ENCODE measurements around the gene MGRN1. TPM values are rescaled to one million over a fixed set of nuclear protein-coding genes. Genes with fewer than 3 reads are reported as not detected.

The MGRN1 gene
- total RNA-seq, 3 donors from 2014 or later (not counting 1 experiment from before 2014, with no cell fraction given) = 102 to 106 (median 105) TPM

DNA sequence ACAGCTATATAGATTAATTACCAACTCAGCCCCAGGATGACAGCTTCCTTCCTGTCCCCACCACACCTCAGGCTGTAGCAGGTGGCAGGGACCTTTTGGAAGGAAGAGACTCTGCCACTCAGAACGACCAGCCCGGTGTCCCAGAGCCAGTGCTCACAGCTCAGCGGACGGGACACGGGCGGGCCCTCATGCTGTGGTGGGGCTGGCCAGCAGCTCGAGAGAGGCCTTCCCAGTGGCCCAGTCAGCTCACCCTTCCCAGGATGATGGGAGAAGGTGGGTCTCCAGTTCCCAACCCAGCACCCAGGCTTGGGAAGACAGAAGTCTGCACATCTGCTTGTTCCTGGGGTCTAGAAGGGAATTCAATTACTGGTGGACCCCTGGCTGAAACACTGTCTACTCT is 79.3 kb downstream of the MGRN1 start:
- 56% methylated on average over 7 of the region's 7 CpGs for WGBS (ENCODE audit: insufficient coverage)
- Histone ChIP-seq H3K27me3 (ENCODE audit: control insufficient read depth, insufficient read depth, low read length) (no peaks in the 10 kb centered on the region), H3K4me3 (ENCODE audit: low read length) (no peak overlapping the region), H3K4me1 (ENCODE audit: control insufficient read depth, insufficient read depth, low read length) (peaks cover 14% of the 10 kb centered on the region), H3K36me3 (ENCODE audit: control insufficient read depth, insufficient read depth, low read length) (peaks cover 30% of the 10 kb centered on the region), H3K27ac (ENCODE audit: low read length) (no peak overlapping the region), H3K9me3 (ENCODE audit: control insufficient read depth, insufficient read depth, low read length) (no peaks in the 10 kb centered on the region)
- Mint-ChIP-seq H3K4me3 (no peak overlapping the region), H3K36me3 (peaks cover 7% of the 10 kb centered on the region), H3K9me3 (no peaks in the 10 kb centered on the region), H3K27ac (no peak overlapping the region), H3K27me3 (ENCODE audit: low read depth in 2 of 2) (no peaks in the 10 kb centered on the region), H3K4me1 (peaks cover 0 to 4% of the 10 kb centered on the region in 2 donors)
- intact Hi-C loops (cut with micrococcal nuclease) = no loop called here
- DNase-seq (no peak), ATAC-seq (no peak)
- TF ChIP-seq, protein P1, sequence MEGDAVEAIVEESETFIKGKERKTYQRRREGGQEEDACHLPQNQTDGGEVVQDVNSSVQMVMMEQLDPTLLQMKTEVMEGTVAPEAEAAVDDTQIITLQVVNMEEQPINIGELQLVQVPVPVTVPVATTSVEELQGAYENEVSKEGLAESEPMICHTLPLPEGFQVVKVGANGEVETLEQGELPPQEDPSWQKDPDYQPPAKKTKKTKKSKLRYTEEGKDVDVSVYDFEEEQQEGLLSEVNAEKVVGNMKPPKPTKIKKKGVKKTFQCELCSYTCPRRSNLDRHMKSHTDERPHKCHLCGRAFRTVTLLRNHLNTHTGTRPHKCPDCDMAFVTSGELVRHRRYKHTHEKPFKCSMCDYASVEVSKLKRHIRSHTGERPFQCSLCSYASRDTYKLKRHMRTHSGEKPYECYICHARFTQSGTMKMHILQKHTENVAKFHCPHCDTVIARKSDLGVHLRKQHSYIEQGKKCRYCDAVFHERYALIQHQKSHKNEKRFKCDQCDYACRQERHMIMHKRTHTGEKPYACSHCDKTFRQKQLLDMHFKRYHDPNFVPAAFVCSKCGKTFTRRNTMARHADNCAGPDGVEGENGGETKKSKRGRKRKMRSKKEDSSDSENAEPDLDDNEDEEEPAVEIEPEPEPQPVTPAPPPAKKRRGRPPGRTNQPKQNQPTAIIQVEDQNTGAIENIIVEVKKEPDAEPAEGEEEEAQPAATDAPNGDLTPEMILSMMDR (IDR thresholded peaks at IDR 0.05) = no peak

DNA sequence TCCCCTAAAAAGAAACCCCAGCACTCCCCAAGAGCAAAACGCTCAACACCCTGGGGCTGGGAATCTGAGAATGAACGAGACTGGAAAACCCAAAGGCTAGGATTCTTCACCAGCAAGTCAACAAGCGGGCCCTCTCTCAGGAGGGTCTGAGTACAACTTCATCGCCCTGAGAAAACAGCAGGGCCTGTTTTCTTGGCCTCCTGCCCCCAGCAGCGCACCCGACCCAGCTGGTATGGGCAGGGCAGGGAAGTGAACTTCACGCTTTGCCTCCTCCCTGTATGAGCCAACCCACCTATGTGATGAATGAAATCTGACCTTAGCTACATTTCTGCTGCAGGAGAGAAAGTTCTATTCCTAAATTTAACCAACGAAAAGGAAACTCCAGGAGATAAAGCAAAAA is 79.9 kb downstream of the MGRN1 start:
- H3K4me1 ChIP-seq (ENCODE audit: control insufficient read depth, insufficient read depth, low read length) = peaks cover 14% of the 10 kb centered on the region
- H3K27ac Mint-ChIP-seq = no peak overlapping the region
- no peaks in the 10 kb centered on the region for H3K9me3 ChIP-seq (ENCODE audit: control insufficient read depth, insufficient read depth, low read length)
- intact Hi-C loops (cut with micrococcal nuclease) = no loop called here
- no peaks in the 10 kb centered on the region for H3K9me3 Mint-ChIP-seq
- H3K36me3 Mint-ChIP-seq = peaks cover 7% of the 10 kb centered on the region
- no peak overlapping the region for H3K4me3 ChIP-seq (ENCODE audit: low read length)
- H3K27me3 Mint-ChIP-seq (ENCODE audit: low read depth in 2 of 2) = no peaks in the 10 kb centered on the region
- WGBS (ENCODE audit: insufficient coverage) = 91% methylated on average over 8 of the region's 8 CpGs
- peaks cover 0 to 4% of the 10 kb centered on the region in 2 donors for H3K4me1 Mint-ChIP-seq
- peaks cover 24% of the 10 kb centered on the region for H3K36me3 ChIP-seq (ENCODE audit: control insufficient read depth, insufficient read depth, low read length)
- no peak overlapping the region for H3K4me3 Mint-ChIP-seq
- TF ChIP-seq, protein P1 (IDR thresholded peaks at IDR 0.05) = no peak
- no peaks in the 10 kb centered on the region for H3K27me3 ChIP-seq (ENCODE audit: control insufficient read depth, insufficient read depth, low read length)
- no peak overlapping the region for H3K27ac ChIP-seq (ENCODE audit: low read length)
- DNase-seq (no peak), ATAC-seq (no peak)

DNA sequence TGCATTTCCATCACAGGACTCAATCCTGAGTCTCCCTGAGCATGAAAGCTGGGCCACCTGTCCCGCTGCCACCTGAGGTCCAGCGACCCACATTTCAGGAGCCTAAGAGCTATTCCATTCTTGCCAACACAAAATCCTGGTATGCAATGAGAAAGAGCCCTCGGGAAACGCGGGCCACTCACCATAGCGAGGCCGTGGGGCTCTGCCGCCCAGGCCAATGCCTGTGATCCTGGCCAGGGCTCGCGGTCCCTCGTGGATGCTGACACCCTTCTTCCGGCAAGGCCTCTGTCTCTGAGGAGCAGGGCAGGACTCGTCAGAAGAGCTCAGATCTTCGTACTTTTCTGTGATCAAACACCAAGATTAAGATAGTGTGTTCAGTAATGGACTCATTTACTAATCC is 80.3 kb downstream of the MGRN1 start:
- no peaks in the 10 kb centered on the region for H3K27me3 Mint-ChIP-seq (ENCODE audit: low read depth in 2 of 2)
- no peaks in the 10 kb centered on the region for H3K9me3 Mint-ChIP-seq
- intact Hi-C loops (cut with micrococcal nuclease) = no loop called here
- TF ChIP-seq, protein P1 (IDR thresholded peaks at IDR 0.05) = no peak
- no peak overlapping the region for H3K4me3 Mint-ChIP-seq
- no peak overlapping the region for H3K4me3 ChIP-seq (ENCODE audit: low read length)
- peaks cover 25% of the 10 kb centered on the region for H3K36me3 ChIP-seq (ENCODE audit: control insufficient read depth, insufficient read depth, low read length)
- peaks cover 14% of the 10 kb centered on the region for H3K4me1 ChIP-seq (ENCODE audit: control insufficient read depth, insufficient read depth, low read length)
- ATAC-seq = no peak
- WGBS (ENCODE audit: insufficient coverage) = 98% methylated on average over 14 of the region's 14 CpGs
- DNase-seq = no peak
- H3K27me3 ChIP-seq (ENCODE audit: control insufficient read depth, insufficient read depth, low read length) = no peaks in the 10 kb centered on the region
- peaks cover 7% of the 10 kb centered on the region for H3K36me3 Mint-ChIP-seq
- H3K27ac Mint-ChIP-seq = no peak overlapping the region
- no peaks in the 10 kb centered on the region for H3K9me3 ChIP-seq (ENCODE audit: control insufficient read depth, insufficient read depth, low read length)
- H3K4me1 Mint-ChIP-seq = peaks cover 0 to 4% of the 10 kb centered on the region in 2 donors
- H3K27ac ChIP-seq (ENCODE audit: low read length) = no peak overlapping the region

DNA sequence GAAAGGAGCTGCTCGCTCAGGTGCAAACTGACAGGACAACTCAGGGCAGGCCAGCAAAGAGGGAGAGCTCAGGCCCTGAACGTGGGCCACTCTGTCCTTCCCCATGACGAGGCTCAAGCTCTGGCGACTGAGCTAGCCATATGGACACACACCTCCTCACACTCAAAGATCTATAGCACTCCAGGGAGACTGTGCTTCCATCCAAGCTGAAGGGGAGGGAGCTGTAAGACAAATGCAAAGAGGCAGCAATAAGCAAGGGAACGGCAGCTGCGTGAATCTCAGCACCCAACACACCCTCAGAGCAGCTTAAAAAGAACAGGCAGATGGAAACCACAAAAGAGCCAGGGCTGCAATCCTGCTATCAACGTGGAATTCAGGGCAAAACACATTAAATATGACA is 82.2 kb downstream of the MGRN1 start:
- DNase-seq (no peak), ATAC-seq (no peak)
- H3K27ac ChIP-seq (ENCODE audit: low read length) = no peak overlapping the region
- H3K27me3 Mint-ChIP-seq (ENCODE audit: low read depth in 2 of 2) = no peaks in the 10 kb centered on the region
- TF ChIP-seq, protein P1 (IDR thresholded peaks at IDR 0.05) = no peak
- H3K4me1 Mint-ChIP-seq = peaks cover 0 to 4% of the 10 kb centered on the region in 2 donors
- no peaks in the 10 kb centered on the region for H3K9me3 ChIP-seq (ENCODE audit: control insufficient read depth, insufficient read depth, low read length)
- 90% methylated on average over 7 of the region's 7 CpGs for WGBS (ENCODE audit: insufficient coverage)
- peaks cover 7% of the 10 kb centered on the region for H3K36me3 Mint-ChIP-seq
- no peak overlapping the region for H3K4me3 Mint-ChIP-seq
- peaks cover 4% of the 10 kb centered on the region for H3K4me1 ChIP-seq (ENCODE audit: control insufficient read depth, insufficient read depth, low read length)
- peaks cover 13% of the 10 kb centered on the region for H3K36me3 ChIP-seq (ENCODE audit: control insufficient read depth, insufficient read depth, low read length)
- no peaks in the 10 kb centered on the region for H3K9me3 Mint-ChIP-seq
- H3K27me3 ChIP-seq (ENCODE audit: control insufficient read depth, insufficient read depth, low read length) = no peaks in the 10 kb centered on the region
- H3K27ac Mint-ChIP-seq = no peak overlapping the region
- intact Hi-C loops (cut with micrococcal nuclease) = no loop called here
- no peak overlapping the region for H3K4me3 ChIP-seq (ENCODE audit: low read length)
